Stimulated activated CD4-positive, alpha-beta T cell treated with anti-CD3 and anti-CD28 coated beads, TNF-alpha, amount 100 ng/mL, for 4 hours (primary cell): ENCODE measurements around the gene ASB10.

Source experiments
- DNase-seq, 3 experiments: peaks; one replicate each; pipeline ENCODE4 v3.0.0-alpha.2; 2020; ENCODE audit warnings: low read depth in 3 of 3

The ASB10 gene

DNA sequence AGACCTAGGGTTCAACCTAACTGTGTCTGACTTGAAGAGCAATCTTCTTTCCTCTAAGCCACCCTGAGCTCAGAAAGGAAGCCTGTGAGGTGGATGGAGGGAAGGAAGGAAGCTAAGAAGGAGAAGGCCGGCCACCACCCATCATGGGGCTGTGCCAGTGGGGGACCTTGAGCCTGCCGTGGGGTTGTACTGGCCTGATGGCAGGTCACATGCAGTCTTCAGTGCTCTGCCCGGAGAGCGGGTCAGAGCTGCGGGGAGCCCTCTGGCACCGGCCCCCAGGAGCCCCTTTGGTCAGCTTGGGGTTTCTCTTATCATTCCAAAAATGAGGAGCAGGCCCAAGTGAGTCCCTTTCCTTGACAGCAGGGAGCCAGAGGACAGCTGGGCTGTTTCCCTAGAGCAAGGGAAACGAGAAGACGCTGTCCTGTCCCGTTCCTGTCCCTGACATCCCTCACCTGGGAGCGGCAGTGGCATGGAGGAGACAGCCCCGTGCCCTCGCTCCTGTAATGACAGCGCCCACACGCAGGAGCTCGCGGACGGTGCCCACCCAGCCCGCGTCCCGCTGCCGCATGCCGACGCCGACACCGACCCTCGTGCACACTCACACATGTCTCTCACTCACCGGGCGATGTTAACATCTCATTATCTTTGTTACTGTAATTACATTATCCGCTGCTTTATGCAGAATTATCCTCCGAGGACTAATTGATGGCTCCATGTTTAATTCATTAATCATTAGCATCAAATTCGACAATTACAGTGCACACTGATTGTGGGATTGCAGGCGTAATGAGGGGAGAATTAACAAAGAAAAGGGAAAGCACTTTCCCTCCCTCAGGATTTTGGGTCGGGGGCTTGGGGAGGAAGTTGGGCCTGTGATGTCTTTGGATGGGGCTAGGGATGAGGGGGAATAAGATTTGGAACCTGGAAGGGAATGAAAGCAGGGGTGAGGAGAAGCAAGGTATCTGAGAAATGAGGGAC lies 50.9 kb downstream of the ASB10 start:
- DNase-seq, result no peak

DNA sequence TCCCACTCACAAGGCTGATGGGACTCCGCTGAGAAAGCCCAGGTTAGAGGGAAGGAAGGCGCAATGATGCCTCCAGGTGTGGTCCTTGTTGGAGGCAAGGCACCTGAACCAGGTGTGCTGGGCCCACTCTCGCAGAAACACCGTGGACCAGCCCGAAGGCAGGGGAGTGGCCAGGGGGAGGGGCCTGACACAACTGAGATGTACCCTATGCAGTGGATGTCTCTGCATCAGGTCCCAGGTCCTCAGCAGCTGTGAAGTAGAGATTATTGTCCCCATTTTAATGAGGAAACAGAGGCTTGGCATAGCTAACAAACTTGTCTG lies 51.6 kb downstream of the ASB10 start:
- no peak for DNase-seq

DNA sequence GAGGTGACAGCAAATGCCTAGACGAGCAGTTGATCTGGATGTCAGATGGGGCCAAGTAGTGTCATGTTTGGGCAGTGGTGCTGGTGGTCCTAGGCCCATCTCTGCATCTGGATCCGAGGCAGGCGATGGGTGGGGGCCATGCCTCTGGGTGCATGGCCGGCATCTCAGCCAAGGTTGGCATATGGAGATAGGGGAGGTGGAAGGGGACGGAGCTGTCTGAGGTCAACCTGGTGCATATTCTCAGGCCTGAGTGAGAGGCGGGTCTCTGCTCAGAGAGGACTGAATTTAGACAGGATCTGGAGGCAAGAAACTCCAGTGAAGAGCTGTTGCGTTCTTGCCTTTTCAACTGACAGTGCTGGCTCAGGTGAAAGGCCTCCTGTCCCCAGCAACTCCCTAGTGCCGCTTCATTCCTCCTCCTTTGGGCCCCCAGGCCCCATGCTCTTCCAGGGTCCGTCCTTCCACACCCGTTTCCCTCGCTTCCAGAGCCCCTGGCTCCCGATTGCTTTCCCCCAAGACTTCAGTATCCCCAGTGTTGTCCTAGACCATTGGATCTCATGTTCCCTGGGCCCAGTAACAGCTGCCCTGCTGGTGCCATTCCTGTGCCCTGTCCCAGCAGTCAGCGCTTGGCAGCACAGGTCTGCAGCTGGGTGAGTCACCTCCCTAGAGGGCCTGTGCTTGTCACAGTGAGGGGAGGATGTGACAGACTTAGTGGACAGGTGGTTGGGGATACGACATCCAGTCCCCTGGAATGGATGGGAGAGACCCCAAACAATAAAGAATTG lies 52.1 kb downstream of the ASB10 start:
- no peak for DNase-seq

DNA sequence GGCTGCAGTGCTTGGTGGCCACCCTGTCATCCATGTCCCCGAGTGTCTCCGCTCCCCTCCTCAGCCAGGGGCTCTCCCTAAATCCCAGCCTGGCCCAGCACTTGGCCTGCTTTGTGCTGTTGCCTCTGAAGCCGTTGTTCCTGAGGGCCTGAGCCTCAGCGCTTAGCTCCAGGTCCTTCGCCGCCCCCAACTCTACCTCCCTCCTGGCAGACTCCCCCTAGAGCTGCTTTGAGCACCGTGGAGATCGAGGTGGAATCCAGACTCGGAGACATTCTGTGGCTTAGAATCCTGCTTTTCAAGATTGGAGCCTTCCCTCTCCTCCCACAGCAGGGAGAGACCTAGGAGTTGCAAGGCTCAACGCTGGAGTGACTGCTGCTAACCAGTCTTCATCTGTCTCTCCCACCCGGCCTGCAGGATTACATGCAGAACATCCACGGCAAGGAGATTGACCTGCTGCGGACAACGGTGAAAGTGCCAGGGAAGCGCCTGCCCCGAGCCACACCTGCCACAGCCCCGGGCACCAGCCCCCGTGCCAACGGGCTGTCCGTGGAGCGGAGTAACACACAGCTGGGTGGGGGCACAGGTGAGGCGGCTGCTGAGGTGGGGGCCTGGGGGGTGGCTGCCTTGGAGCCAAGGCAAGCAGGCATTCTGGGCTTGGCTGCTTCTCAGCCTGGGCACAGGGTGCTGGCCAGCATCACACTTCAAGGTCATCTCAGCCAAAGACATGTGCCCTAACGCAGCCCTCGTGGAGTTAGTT lies 52.9 kb downstream of the ASB10 start:
- no peak for DNase-seq

DNA sequence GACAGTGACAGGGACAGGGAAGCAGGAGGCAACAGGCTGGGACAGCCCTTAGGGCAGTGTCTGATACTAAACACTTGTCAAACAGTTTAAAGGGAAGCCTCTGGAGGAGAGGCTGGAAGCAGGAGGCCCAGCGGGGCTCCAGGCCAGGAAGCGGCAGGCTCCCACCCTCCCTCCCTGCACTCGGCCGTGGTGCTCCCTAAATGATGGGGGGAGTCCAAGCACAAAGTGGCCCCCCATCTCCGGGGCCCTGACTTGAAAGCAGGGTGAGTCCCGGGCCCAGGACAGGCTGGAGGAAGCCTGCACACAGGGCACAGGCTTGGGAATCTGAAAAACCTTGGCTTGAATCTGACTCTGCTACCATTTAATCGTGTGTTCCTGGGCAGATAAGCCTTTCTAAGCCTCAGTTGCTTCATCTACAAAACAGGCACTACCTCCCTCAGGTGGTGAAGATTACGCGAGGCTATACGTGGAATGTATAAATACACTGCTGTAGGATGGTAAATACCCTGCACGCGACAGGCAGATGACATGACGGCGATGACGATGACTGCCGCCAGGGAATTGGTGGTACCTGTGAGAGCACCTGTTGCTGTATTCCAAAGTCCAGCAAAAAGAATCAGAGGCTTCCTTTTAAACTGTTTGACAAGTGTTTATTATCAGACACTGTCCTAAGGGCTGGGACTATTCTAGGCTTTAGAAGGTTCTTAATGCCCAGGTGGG lies 53.6 kb downstream of the ASB10 start:
- no peak for DNase-seq

DNA sequence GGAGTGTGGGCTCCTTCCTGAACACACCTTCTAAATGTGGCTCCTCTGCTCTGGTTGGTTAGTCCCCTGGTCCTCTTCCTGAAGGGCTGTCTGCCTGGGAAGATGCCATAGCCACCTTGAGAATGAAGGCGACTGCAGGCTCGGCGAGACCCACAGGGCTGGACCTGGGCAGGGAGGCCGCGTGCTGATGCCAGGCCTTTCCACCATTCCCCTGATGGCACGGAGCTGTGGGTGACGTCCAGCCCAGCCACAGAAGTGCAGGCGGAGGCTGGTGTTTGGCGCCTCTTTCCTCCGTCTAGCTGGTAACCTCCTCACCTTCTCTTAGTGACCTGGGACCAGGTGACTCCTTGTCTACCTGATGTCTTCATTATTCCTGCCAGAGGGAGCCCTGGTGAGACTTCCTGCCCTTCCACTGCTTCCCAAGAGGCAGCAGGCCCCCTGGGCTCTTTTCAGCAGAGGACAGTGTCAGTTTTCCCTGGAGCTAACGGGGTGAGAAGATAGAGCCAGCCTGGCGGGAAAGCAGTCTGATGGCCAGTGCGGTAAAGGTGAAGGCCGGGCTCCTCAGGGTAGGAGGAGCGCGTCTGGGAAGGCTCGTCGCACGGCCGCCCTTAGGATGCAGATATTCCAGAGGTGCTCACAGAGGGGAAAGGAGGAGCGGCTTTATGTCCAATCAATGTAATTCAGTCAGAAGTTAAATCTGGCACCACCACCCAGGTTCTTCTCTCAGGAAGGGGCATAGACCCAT lies 54.4 kb downstream of the ASB10 start:
- DNase-seq, result no peak

DNA sequence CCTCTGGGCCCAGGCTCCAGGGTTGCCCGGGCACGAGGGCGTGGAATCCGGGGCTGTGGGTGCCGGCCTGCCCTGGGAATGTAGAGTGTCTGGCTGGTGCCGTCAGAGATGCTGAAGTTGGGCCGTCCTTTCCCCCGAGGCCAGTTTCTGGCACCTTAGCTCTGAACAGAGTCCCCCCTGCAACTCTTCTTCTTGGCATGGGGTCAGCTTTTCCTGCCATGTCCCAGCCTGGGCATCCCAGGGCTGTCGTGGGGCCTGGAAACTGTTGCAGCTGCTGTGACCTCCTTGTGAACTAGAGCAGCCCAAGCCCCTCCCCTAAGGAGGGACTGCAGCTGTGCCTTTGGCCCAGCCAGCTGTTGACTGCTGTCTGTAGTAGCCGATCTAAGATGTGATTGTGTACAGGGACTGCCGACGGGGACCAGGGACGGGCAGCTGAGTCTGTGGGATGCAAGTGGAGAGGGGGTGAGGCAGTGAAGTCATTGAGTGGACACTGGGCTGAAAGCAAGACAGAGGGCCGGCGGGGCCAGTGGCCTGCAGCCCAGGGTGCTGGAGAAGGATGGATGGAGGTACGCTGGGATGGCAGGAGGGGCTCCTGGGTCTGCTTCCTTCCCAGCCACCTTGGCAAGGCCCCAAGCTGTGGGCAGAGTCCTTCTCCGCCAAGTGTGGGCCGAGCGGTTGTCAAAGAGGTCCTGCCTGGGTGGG lies 55.3 kb downstream of the ASB10 start:
- DNase-seq, result no peak

DNA sequence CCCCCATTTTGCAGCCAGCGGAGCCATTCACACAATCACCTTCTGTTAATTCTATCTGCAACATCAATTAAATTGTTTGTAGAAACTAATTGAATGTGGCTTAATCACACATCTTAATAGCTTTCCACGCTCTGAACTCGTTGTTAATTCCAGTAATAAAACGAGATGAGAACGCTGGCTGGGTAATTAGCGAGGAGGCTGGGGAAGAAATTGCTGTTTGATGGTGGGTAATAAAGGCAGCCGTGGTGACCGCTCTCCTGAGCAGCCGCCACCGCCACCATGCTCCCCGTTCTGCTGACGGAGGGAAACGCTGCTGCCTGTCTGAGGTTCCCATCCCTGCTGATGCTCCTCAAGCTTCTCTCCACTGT lies 55.8 kb downstream of the ASB10 start:
- no peak for DNase-seq

DNA sequence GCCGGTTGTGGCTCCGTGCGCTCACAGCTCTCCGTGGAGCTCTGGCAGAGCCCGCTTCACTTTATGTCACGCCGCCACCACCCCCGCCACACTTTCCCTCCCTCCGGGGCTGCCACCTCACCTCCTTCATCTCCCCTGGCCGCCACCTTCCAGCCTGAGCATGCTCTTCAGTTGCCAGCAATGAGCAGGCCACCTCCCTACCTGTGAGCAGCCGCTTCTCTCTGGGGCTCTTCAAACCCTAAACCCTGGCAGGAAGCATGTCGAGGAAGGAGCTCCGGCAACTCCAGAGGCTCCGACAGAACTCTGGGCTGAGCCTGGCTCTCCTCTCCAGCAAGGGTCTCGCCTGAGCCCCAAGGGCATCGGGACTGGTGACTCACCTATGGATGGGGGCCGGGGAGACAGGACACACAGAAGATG lies 56.3 kb downstream of the ASB10 start:
- DNase-seq, result no peak

DNA sequence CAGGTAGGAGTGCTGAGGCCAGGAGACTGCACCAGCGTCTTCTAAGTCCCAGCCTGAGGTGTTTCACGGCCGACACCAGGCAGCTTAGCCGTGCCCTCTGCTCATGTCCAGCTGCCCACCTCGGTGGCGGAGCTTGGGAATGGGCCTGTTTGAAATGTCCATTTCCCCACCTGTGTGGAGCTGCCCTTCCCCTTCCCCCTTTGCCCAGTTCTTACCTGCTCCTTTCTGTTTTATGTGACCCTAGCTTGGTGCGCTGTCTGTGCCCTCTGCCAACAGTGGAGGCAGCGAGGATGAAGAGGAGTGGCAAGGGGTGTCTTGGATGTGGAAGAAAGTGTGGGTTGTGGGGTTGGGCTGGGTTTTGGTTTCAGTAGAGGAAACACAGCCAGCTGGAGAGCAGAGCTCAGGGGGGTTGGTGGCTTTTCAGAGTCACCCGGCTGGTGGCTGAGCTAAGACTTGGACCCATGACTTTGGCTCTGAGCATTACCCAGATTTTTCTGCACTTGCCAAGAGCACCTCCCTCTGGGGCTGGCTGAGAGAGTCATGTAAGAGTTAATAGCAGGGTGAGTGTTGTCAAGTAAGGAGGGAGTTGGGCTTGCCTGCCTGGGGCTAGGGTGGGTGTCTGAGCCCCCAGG lies 57.0 kb downstream of the ASB10 start:
- no peak for DNase-seq

DNA sequence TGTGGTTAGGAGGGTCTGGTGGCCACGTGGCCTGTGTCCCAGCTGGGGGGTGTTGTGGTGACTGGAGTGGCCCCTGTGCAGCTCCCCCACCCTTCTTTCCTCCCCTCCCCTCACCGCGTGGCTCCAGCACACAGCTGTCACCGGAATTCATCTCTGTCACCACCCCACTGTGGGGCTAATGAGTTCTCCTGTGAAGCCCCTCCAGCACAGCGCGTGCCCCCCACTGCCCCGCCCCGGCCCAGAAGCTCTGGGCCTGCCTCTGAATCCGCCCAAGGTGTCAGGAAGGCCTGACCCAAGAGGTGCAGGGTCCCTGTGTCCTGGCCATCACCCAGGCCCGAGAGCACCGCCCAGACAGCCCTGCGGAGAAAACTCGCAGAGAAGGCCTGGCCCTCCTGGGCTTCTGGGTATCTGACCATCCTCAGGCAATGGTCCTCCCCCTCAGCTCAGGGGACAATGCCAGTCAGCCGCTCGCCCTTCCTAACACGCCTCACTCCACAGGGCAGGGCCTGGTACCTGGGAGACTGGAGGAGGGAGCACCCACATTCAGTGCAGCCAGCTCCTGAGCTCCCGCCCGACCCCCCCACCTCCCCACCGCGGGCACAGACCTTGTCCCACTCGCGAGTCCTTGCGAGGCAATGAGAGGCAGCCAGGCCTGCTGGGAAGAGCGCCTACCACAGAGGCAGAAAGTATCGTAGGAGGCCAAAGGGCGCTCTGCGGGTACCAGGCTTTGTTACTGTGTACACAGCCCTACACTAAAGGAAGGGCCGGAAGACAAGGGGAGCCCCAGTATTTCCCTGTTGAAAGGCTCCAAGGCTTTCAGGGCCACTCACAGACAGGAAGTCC lies 57.7 kb downstream of the ASB10 start:
- DNase-seq, result no peak

DNA sequence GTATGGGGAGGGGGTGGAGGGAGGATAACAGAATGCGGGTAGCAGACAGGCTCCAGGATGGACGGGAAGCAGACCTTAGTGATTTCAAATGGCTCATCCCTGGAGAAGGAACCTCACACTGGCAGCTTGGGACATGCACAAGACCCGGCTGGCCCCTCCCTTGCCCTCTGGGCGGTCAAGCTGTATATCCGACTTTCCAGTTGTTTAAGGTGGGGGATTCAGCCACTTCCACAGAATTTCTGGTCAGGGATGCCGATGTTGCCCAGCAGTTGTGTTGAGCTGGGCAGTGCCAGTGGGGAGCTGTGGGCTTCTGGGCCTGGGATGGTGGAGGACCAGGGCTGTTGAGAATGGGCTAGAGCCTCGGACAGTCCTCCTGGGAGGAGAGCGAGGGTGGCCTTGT lies 58.3 kb downstream of the ASB10 start:
- no peak for DNase-seq

DNA sequence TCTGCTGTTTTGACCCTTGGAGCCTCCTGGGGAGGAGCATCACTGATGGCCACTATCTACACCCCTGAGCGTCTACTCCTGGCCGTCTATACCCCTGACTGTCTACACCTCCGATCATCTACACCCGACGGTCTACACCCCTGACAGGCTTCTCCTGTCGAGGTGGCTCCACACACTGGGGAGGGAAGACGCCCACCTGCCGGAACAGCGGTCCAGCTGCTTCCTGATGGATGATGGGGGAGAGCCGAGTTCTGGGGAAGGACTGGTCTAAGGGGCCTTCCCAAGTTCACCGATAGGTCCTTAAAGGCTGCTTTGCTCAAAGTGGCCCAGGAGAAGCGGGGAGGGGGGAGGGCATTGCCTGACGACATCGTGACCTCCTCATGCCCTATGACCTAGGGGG lies 58.9 kb downstream of the ASB10 start:
- DNase-seq, result no peak

DNA sequence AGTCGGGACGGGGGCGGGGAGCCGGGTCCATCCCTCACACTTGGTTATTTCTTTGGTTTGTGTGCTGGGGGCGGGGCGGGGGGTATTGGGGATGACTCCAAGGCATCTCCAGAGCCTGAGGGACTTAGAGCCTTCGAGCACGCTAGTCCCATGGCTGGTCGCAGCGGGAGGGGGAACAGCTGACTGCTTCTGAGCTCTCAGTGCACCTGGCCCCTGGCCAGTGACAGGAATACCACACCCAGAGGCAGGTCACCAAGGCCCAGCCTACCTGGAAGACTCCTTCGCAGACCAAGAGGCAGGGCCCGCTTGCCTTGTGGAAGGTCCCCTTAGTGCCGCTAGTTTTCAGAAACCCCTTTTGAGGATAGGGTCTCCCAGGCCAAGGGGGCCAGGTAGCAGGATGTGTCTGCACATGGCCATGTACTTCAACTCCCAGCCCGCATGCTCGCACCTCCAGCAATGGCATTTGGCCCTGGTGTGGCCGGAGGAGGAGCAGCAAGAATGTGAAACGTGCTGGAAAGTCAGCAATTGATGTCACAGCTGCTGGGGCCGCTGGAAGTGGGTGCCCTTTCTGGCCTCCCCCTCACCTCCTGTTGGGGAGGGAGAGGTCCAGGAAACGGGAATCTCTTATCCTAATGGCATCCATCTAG lies 60.4 kb downstream of the ASB10 start:
- DNase-seq, result no peak

DNA sequence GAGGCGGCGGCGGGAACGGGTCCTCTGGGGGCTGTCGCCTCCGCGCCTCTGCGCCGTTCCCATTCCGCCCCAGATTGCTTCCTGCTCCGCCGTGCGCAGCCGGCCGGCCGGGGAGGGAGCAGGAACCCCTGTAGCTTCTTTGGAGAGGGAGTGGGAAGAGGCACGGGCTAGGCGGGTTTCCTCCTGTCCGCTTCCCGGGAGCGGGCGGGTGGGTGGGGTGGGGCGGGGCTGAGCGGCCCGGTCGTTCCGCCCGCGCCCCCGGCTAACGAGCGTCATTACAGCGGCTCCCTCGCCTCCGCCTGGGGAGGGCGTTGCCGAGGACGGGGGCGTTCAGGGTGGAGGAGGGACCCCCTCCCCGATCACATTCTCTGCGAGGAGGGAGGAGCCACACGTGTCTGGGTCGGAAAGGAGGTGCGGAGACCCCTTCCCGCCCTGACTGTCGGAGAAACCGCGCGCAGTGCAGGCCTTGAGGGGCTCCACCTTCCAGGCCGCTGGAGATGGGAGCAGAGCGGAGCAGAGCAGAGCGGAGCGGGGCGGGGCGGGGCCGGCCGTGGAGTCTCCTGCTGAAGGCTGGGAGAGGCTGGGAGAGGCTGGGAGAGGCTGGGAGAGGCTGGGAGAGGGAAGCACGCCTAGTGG lies 61.1 kb downstream of the ASB10 start:
- DNase-seq, result no peak
